Midbrain (tissue), 1 donor: ENCODE data around the gene STAMBPL1.
"Not testable (repeated sequence)": the region's sequence is repeated elsewhere in the genome, so short reads cannot be mapped to it uniquely, and the experiment has no call there.

Experiments used
- DNase-seq: peaks from one replicate; lab custom pipeline; 2025; lab: John Stamatoyannopoulos, UW

The STAMBPL1 gene

DNA sequence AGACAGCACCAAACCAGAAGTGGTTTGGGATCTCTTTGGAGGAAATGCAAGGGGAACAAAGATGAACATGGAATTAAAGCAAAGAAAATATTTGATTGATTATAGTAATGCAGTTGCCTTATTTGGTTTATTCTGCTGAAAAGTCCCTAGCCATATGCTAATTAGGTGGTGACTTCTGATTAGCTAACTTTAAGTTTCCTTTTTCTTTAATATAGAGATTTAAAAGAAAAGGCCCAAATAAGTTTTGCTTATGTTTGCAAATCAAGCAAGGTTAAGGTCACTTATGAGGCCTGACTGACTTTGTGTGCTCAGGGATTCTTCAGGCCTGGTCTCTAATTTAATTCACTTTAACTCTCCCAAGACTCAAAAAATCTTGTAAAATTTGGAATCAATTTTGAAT, 22.2 kb upstream of the STAMBPL1 start:
- no peak for DNase-seq

- no peak for DNase-seq
Measured at GRCh38 chr10:88858491-88858890, 21.6 kb upstream of the STAMBPL1 start.

DNA sequence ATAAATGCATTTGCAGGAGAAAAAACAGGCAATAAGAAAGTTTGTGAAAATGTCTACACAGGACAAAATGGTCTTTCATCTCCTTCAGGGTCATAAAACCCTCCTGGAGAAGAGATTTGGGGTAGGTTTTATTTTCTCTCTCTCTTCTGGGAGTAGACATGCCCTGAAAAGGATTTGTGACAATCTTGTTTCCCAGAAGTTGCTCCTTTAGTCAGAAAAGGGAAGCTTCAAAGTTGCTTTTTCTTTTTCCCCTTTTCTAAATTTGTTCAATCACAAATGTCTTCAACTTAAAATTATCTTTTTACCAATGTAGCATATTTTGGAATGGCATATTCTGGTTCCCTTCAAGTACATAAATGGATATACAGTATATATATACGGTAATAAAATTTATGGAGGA, 19.0 kb upstream of the STAMBPL1 start:
- DNase-seq = no peak

DNA sequence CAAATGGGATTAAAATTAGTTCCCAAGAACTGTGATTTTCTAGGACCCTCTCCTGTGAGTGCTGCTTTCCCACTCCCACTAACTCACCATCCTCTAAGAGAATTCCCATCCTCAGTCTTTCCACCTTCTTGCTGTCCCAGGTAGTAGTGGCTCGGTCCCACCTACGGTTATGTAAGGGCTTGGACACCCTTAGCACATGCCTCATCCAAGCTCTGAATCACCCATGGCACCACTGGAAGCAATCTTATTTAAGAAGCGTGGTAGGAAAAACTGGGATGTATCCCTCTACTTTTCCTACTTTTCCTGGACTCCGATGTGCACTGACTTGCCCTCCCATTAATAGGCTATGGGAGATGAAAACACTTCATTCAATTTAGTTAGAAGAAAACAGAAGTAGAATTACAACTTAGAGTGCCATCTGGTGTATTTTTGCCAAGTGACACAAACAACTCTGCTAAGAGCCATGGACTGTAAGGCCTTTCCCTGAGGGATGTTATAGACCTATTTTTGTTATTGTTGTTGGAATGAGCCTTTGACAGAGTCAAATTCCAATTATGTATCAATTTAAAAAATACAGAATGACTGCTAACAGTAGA, 14.7 kb upstream of the STAMBPL1 start:
- no peak for DNase-seq

GRCh38 chr10:88866454-88866853, 13.6 kb upstream of the STAMBPL1 start:
- DNase-seq = no peak

GRCh38 chr10:88870089-88870488, 10.0 kb upstream of the STAMBPL1 start:
- no peak for DNase-seq

DNA sequence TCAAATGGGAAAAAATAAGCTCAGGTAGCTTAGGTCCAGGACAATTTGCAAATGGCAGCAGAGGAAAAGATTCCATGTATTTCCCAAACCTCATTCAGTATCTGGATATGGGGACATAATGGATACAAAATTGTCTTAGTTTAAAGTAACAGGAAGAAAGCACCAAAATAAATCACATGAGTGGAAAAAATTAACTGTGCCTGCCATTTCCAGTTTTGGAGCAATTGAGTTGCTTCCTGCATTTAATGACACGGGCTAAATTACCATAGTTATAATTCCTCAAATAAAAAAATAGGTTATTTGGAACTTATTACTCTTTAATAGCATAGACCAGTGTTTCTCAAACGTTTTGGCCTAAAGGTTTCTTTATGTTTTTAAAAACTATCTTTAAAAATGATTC, 6.3 kb upstream of the STAMBPL1 start:
- no peak for DNase-seq

GRCh38 chr10:88874281-88874680, 5.8 kb upstream of the STAMBPL1 start:
- no peak for DNase-seq

GRCh38 chr10:88875081-88875480, 5.0 kb upstream of the STAMBPL1 start:
- DNase-seq = no peak

- DNase-seq = no peak
Measured at GRCh38 chr10:88877298-88877697, 2.7 kb upstream of the STAMBPL1 start.

DNA sequence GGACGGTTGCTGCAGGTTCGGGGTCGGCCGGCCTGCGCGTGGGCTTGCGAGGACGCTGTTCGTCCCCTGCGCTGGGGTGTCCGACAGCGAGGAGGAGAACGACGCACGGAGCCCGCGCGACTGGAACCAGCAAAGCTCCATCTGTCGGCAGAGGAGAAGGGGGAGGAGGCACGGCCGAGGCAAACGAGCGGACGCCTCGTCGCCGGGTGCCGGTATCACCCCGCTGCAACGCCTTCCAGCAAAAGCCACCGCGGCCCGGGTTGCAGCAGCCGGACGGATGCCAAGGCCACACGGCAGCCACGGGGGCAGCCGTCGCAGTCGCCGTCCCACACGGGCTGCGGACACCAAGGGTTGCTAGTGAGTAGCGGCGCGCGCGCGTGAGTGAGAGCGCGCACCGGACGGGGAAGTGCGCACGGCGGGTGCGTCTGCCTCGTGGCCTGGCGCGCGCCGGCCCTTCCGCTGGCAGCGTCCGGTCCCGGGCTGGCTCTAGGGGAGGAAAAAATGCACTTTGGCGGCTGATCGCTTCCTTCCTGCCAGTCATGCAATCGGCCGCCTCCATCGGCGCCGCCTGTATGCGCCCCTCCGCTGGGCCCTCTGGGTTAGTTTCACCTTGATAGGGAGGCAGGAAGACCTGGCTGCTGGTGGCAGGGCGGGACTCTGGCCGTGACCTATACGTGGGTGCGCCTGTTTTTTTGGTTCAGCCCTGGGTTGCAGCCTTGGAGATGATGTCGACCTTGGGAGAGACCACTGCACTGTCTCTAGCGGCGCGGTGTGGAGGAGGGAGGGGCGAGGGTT, 434 bp downstream of the STAMBPL1 start:
- peak; percentile 77 for DNase-seq

GRCh38 chr10:88881320-88881719, 1.3 kb downstream of the STAMBPL1 start:
- DNase-seq = peak; percentile 21

DNA sequence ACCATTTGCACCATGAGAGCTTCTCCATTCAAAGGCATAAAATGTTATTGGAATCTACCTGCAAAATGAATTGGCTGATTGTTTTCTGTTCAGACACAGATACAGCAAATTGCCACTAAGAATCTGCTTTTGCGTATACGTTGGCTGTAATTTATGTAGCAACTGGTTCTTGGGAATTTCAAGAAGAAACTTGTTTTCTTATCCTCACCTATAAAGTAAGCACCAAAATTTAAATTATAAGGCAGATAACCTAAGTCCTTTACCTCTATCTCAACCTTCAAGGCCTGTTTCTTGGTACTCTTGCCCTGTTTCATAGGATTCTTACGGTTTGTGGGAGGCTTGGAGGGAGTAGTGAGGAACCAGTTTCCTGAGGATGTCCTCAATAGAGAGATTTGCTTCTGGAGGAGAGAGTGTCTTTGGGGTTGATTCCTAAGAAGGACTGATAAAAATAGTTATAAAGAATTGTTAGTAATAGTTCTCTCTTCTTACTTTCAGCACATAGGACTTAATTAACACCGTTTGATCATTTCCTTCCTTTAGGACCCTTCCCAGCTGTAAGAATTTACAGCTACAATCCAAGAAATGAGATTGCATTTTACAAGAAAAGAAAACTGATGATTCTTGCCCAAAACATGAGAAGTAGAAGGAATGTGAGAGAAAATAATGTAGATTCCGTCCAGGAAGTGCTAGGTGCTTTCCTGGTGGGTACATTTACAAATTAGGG, 2.0 kb downstream of the STAMBPL1 start:
- no peak for DNase-seq

GRCh38 chr10:88882646-88883447, 2.8 kb downstream of the STAMBPL1 start:
- DNase-seq = not testable (repeated sequence)

- no peak for DNase-seq
Measured at GRCh38 chr10:88883448-88883809, 3.4 kb downstream of the STAMBPL1 start.

DNA sequence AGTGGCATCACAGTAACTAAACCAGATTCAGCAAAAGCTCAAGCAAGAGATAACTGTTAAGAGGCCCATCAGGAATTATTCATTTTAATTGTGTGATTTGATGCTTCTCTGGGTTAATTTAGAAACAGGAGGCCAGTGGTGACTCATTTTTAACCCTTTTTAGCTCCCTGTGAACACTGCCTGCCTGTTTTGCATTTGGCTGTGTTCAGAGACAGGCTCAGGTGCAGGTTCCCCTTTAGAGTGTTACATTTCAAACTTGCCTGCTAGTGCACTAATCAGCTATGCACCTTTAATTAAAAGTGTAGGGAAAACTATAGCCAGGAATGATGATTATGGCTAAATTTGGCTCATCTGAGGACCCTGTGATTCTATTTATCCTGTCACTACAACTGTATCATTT, 6.5 kb downstream of the STAMBPL1 start:
- no peak for DNase-seq

- DNase-seq = no peak
Measured at GRCh38 chr10:88888810-88889445, 8.9 kb downstream of the STAMBPL1 start.

GRCh38 chr10:88889559-88890337, 9.7 kb downstream of the STAMBPL1 start:
- DNase-seq = no peak

GRCh38 chr10:88890681-88891381, 10.8 kb downstream of the STAMBPL1 start:
- DNase-seq = no peak

DNA sequence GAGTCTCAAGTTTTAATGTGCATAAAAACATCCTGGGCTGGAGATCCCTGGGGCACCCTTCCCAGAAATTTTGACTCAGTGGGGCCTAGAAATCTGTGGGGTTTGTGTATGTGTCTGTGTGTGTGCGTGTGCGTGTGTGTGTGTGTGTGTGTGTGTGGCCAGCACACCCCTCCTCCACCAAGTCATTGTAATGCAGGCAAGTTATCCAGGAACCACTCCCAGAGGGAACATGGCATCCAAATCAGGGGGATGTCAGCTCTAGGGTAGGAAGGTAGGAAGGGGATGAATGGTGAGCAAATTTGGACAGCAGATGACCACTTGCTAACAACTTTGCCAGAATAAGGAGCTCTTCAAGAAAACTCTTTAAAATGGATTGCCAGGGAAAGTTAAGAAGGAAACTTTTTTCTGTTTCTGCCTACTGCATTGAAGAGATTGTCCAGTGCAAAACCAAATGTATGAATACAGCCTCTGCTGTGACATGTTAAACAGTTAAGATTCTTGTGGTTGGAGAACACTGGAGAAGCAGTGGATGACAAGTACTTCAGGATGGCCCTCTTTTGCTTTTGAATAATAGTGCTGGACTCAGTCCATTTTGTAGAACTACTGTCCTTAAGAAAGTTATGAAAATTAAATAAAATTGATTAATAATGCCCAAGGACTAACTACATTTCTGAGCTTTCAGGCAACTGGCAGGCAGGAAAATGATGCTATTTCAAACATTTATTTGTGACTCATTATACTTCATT, 12.3 kb downstream of the STAMBPL1 start:
- DNase-seq = no peak
